Liver (tissue), 9 donors: ENCODE results near the gene HSP90AB1. TPM values are rescaled to one million over a fixed set of nuclear protein-coding genes. Genes with fewer than 3 reads are reported as not detected.

Experiments
- DNase-seq: peaks from one replicate; pipeline ENCODE4 v3.0.0-alpha.2; 2017; ENCODE audit warnings: low spot score
- H3K27ac ChIP-seq, 2 donors: one replicate each; pipeline ENCODE4 v1.7.0; 2013; ENCODE audit warnings: inconsistent platforms in 2 of 2, low read length in 2 of 2, control low read depth in 1 of 2, low read depth in 1 of 2, mild to moderate bottlenecking in 1 of 2
- H3K27me3 ChIP-seq, 4 donors: one replicate each; pipeline versions ENCODE4 v1.6.1 to v1.7.0; 2013; ENCODE audit warnings: low read length in 3 of 4, inconsistent platforms in 1 of 4, mild to moderate bottlenecking in 1 of 4, moderate library complexity in 1 of 4; ENCODE audit not compliant: control insufficient read depth in 4 of 4, insufficient read depth in 4 of 4
- H3K36me3 ChIP-seq, 4 donors: one replicate each; pipeline versions ENCODE4 v1.6.1 to v1.7.0; 2013; ENCODE audit warnings: low read length in 3 of 4, mild to moderate bottlenecking in 3 of 4, low read depth in 1 of 4, moderate library complexity in 1 of 4; ENCODE audit not compliant: control insufficient read depth in 4 of 4, insufficient read depth in 3 of 4
- H3K4me1 ChIP-seq, 4 donors: one replicate each; pipeline versions ENCODE4 v1.6.1 to v1.7.0; 2013; ENCODE audit warnings: low read length in 3 of 4, mild to moderate bottlenecking in 3 of 4, moderate library complexity in 1 of 4; ENCODE audit not compliant: control insufficient read depth in 4 of 4, insufficient read depth in 4 of 4
- H3K4me3 ChIP-seq, 3 donors: one replicate each; pipeline versions ENCODE4 v1.6.1 to v1.7.0; 2013; ENCODE audit warnings: low read length in 3 of 3, control low read depth in 1 of 3, low read depth in 1 of 3, mild to moderate bottlenecking in 1 of 3
- H3K9ac ChIP-seq, 2 donors: one replicate each; pipeline ENCODE4 v1.7.0; 2013; ENCODE audit warnings: low read length in 2 of 2, mild to moderate bottlenecking in 2 of 2, moderate library complexity in 2 of 2, control low read depth in 1 of 2, low read depth in 1 of 2
- H3K9me3 ChIP-seq, 4 donors: one replicate each; pipeline versions ENCODE4 v1.6.1 to v1.7.0; 2013; ENCODE audit warnings: low read length in 3 of 4; ENCODE audit not compliant: control insufficient read depth in 4 of 4
- ATF3 ChIP-seq: IDR thresholded peaks from 2 replicates; pipeline ENCODE4 v1.6.1; 2016; ENCODE audit warnings: antibody characterized with exemption
- EGR1 ChIP-seq, 2 donors: IDR thresholded peaks; 2 replicates each; pipeline ENCODE4 v1.6.1; 2016 to 2018; ENCODE audit warnings: antibody characterized with exemption in 2 of 2, low read depth in 2 of 2
- FOXA1 ChIP-seq: IDR thresholded peaks from 2 replicates; pipeline ENCODE4 v1.6.1; 2016; ENCODE audit warnings: antibody characterized with exemption
- FOXA2 ChIP-seq: IDR thresholded peaks from 2 replicates; pipeline ENCODE4 v1.6.1; 2016; ENCODE audit warnings: antibody characterized with exemption
- GABPA ChIP-seq, 2 donors: IDR thresholded peaks in 1 of 2; conservative IDR thresholded peaks in 1 of 2; 2 replicates each; pipeline ENCODE4 v1.6.1; 2016; ENCODE audit warnings: antibody characterized with exemption in 2 of 2, mild to moderate bottlenecking in 1 of 2, moderate library complexity in 1 of 2
- HNF4A ChIP-seq, 2 donors: conservative IDR thresholded peaks; 2 replicates each; pipeline ENCODE4 v1.6.1; 2016; ENCODE audit warnings: antibody characterized with exemption in 2 of 2, mild to moderate bottlenecking in 2 of 2
- HNF4G ChIP-seq: IDR thresholded peaks from 2 replicates; pipeline ENCODE4 v1.6.1; 2016; ENCODE audit warnings: antibody characterized with exemption
- JUND ChIP-seq, 2 donors: IDR thresholded peaks; 2 replicates each; pipeline ENCODE4 v1.6.1; 2016; ENCODE audit warnings: antibody characterized with exemption in 2 of 2
- RAD21 ChIP-seq, 2 donors: IDR thresholded peaks; 2 replicates each; pipeline ENCODE4 v1.6.1; 2016; ENCODE audit warnings: antibody characterized with exemption in 2 of 2, mild to moderate bottlenecking in 2 of 2
- RXRA ChIP-seq, 2 donors: IDR thresholded peaks; 2 replicates each; pipeline ENCODE4 v1.6.1; 2017 to 2018; ENCODE audit warnings: antibody characterized with exemption in 2 of 2, mild to moderate bottlenecking in 1 of 2
- SP1 ChIP-seq: IDR thresholded peaks from 2 replicates; pipeline ENCODE4 v1.6.1; 2018; ENCODE audit warnings: antibody characterized with exemption, mild to moderate bottlenecking
- TAF1 ChIP-seq: conservative IDR thresholded peaks from 2 replicates; pipeline ENCODE4 v1.6.1; 2016; ENCODE audit warnings: antibody characterized with exemption, mild to moderate bottlenecking
- YY1 ChIP-seq: IDR thresholded peaks from 2 replicates; pipeline ENCODE4 v1.6.1; 2016; ENCODE audit warnings: antibody characterized with exemption, mild to moderate bottlenecking
- ZBTB33 ChIP-seq: IDR thresholded peaks from 2 replicates; pipeline ENCODE4 v1.6.1; 2016; ENCODE audit warnings: antibody characterized with exemption
- WGBS: extraction: QIAGEN DNeasy Blood & Tissue Kit; methylation state at CpG from one replicate; pipeline ENCODE4 v1.1.7; 2013; 5-methylcytosine and 5-hydroxymethylcytosine counted together
- polyA plus RNA-seq, 2 donors: library from polyadenylated mRNA; stranded (reverse) in 1 of 2; unstranded in 1 of 2; fragments of 200-250 nt in 1 of 2; fragments of >200 nt in 1 of 2; fragmentation: Nextera tagmentation in 1 of 2; extraction: Ambion mirVana in 1 of 2; gene quantifications; one replicate each; pipeline versions ENCODE4 v1.2.1 to v1.2.3, GENCODE V29; 2013 to 2015
- total RNA-seq, 2 donors: library from RNA; depleted of rRNA; stranded (reverse); fragments of >200 nt; gene quantifications; one replicate each; pipeline ENCODE4 v1.2.3, GENCODE V29; 2014
- donor health status: healthy.
- donor health status: healthy.
- donor health status: healthy.
- donor health status: healthy.
- donor health status: healthy.

Gene HSP90AB1
- total and polyA plus RNA-seq, 4 donors, result 129 to 281 (median 203) TPM

- no peaks in the 10 kb centered on the region for H3K27me3 ChIP-seq
- H3K27ac ChIP-seq, result peak overlapping the region; percentile 97 to 99
- peak overlapping the region; percentile 34 to 60 for H3K9ac ChIP-seq
- peaks cover 16 to 58% (median 47%) of the 10 kb centered on the region in 4 donors for H3K4me1 ChIP-seq
- TF ChIP-seq JUND (IDR thresholded peaks at IDR 0.05) (no peak), HNF4G (no peak), RAD21 (IDR thresholded peaks at IDR 0.05) (no peak), HNF4A (conservative IDR thresholded peaks at IDR 0.05) (no peak), YY1 (no peak), ZBTB33 (no peak)
- WGBS, result 49% methylated on average over 6 of the region's 6 CpGs
- H3K36me3 ChIP-seq, result peaks cover 0 to 4% (median 2%) of the 10 kb centered on the region in 4 donors
- no peak for DNase-seq
- H3K4me3 ChIP-seq, result no peak overlapping the region
- H3K9me3 ChIP-seq, result no peaks in the 10 kb centered on the region
These were observed 11.6 kb upstream of the HSP90AB1 start for GRCh38 chr6:44235269-44235668.

GRCh38 chr6:44235891-44236516 is 10.9 kb upstream of the HSP90AB1 start:
- peaks cover 0 to 3% (median 1%) of the 10 kb centered on the region in 4 donors for H3K36me3 ChIP-seq
- H3K4me1 ChIP-seq, result peaks cover 16 to 56% (median 43%) of the 10 kb centered on the region in 4 donors
- TF ChIP-seq FOXA1, result peak; percentile 32
- peak; percentile 66 to 74 for TF ChIP-seq RXRA (IDR thresholded peaks at IDR 0.05)
- TF ChIP-seq ATF3, result peak; percentile 66
- no peak for TF ChIP-seq GABPA (IDR thresholded peaks at IDR 0.05 in 1 of 2, conservative IDR thresholded peaks at IDR 0.05 in 1 of 2)
- peak in 1 of 2 donors; percentile 23 for TF ChIP-seq RAD21 (IDR thresholded peaks at IDR 0.05)
- no peak for TF ChIP-seq TAF1
- no peak for TF ChIP-seq FOXA2
- TF ChIP-seq HNF4G, result no peak
- no peak for TF ChIP-seq JUND (IDR thresholded peaks at IDR 0.05)
- peak in 1 of 2 donors; percentile 53 for TF ChIP-seq HNF4A (conservative IDR thresholded peaks at IDR 0.05)
- TF ChIP-seq ZBTB33, result peak; percentile 24
- TF ChIP-seq YY1, result peak; percentile 91
- peak; percentile 59 for TF ChIP-seq SP1
- peak in 1 of 2 donors; percentile 24 for TF ChIP-seq EGR1 (IDR thresholded peaks at IDR 0.05; ENCODE audit: low read depth in 2 of 2)
- no peak for DNase-seq
- 59% methylated on average over 6 of the region's 6 CpGs for WGBS
- no peaks in the 10 kb centered on the region for H3K9me3 ChIP-seq
- no peak overlapping the region for H3K4me3 ChIP-seq
- H3K27me3 ChIP-seq, result no peaks in the 10 kb centered on the region
- peak overlapping the region in 1 of 2 donors; percentile 25 for H3K9ac ChIP-seq
- H3K27ac ChIP-seq, result peak overlapping the region; percentile 97 to 99
